Endothelial cell of umbilical vein (primary cell): ENCODE measurements around the gene IPO11. TPM values are rescaled to one million over a fixed set of nuclear protein-coding genes. Genes with fewer than 3 reads are reported as not detected.

ENCODE experiments used
- BruUV-seq: library from RNA; stranded (reverse); fragments of 400-500 nt; replicated peaks from 2 replicates; lab custom pipeline; 2021; lab: Mats Ljungman, UMichigan
- CTCF ChIA-PET: fragments of 300-600, 350-600 bp; sonication (Branson Sonifier 250); formaldehyde crosslinking; loops from one replicate; lab custom pipeline; 2021; ENCODE audit warnings: antibody characterized with exemption, inconsistent platforms; lab: Charles Lee
- POLR2A ChIA-PET: fragments of 300-600, 350-600 bp; sonication (Branson Sonifier 250); formaldehyde crosslinking; loops from one replicate; lab custom pipeline; 2021; ENCODE audit warnings: antibody characterized with exemption, inconsistent platforms; lab: Charles Lee
- DNase-seq: peaks from one replicate; pipeline ENCODE4 v3.0.0-alpha.2; 2011; ENCODE audit warnings: low read depth, low spot score
- FAIRE-seq: peaks from 2 replicates; lab custom pipeline; 2011; peaks lifted over from hg19 to GRCh38; lab: Jason Lieb, UNC
- H2AFZ ChIP-seq: 2 replicates; pipeline ENCODE4 v1.6.0; 2012; ENCODE audit warnings: low read depth, low read length, control low read depth, inconsistent platforms
- H3K27ac ChIP-seq: 2 replicates; pipeline ENCODE4 v1.5.1; 2011; ENCODE audit warnings: low read depth, mild to moderate bottlenecking, control low read depth, low read length, moderate library complexity; ENCODE audit not compliant: insufficient read depth
- H3K27me3 ChIP-seq, 2 experiments: 2 replicates each; pipeline versions ENCODE4 v1.6.0 to v1.6.1; 2011; ENCODE audit warnings: low read length in 2 of 2, mixed read lengths in 1 of 2; ENCODE audit not compliant: control insufficient read depth in 2 of 2, insufficient read depth in 2 of 2
- H3K36me3 ChIP-seq, 2 experiments: 2 replicates in 1 of 2; 3 replicates in 1 of 2; pipeline ENCODE4 v1.5.1; 2011; ENCODE audit warnings: low read length in 2 of 2, mild to moderate bottlenecking in 1 of 2, moderate library complexity in 1 of 2; ENCODE audit not compliant: control insufficient read depth in 2 of 2, insufficient read depth in 2 of 2; ENCODE audit errors: extremely low read depth in 1 of 2
- H3K4me1 ChIP-seq: 3 replicates; pipeline ENCODE4 v1.5.1; 2011; ENCODE audit warnings: mild to moderate bottlenecking, low read length; ENCODE audit not compliant: control insufficient read depth, insufficient read depth; ENCODE audit errors: extremely low read depth
- H3K4me2 ChIP-seq: 2 replicates; pipeline ENCODE4 v1.6.1; 2011; ENCODE audit warnings: low read length, control low read depth, mixed read lengths; ENCODE audit not compliant: insufficient read depth
- H3K4me3 ChIP-seq, 3 experiments: fragments of 200-600 bp in 1 of 3; sonication (generic), shearing (Covaris generic) in 1 of 3; replicated peaks in 1 of 3; 2 replicates each; pipeline ENCODE4 v1.5.1; 2011 to 2016; ENCODE audit warnings: control low read depth in 3 of 3, low read length in 3 of 3, mild to moderate bottlenecking in 2 of 3, inconsistent platforms in 1 of 3, low read depth in 1 of 3, moderate library complexity in 1 of 3; ENCODE audit not compliant: insufficient read depth in 1 of 3
- H3K79me2 ChIP-seq: 2 replicates; pipeline ENCODE4 v1.6.0; 2012; ENCODE audit warnings: low read length, inconsistent platforms; ENCODE audit not compliant: control insufficient read depth, insufficient read depth
- H3K9ac ChIP-seq: replicated peaks from 2 replicates; pipeline ENCODE3; 2011; ENCODE audit warnings: low read length, control low read depth; ENCODE audit not compliant: insufficient read depth; ENCODE audit errors: extremely low read depth
- H3K9me1 ChIP-seq: replicated peaks from 3 replicates; pipeline ENCODE4 v1.6.0; 2011; ENCODE audit warnings: mild to moderate bottlenecking, low read length; ENCODE audit not compliant: control insufficient read depth, insufficient read depth; ENCODE audit errors: extremely low read depth
- H3K9me3 ChIP-seq: replicated peaks from 2 replicates; pipeline ENCODE4 v1.5.1; 2012; ENCODE audit warnings: low read length, inconsistent platforms; ENCODE audit not compliant: control insufficient read depth, insufficient read depth
- H4K20me1 ChIP-seq: replicated peaks from 2 replicates; pipeline ENCODE3; 2011; ENCODE audit warnings: mild to moderate bottlenecking, low read length; ENCODE audit not compliant: control insufficient read depth, insufficient read depth; ENCODE audit errors: extremely low read depth
- EZH2 ChIP-seq: IDR thresholded peaks from 2 replicates; pipeline ENCODE4 v1.6.1; 2012; ENCODE audit warnings: borderline replicate concordance, low read depth, mild to moderate bottlenecking, moderate library complexity, low read length, inconsistent platforms; ENCODE audit not compliant: severe bottlenecking
- FOS ChIP-seq: IDR thresholded peaks from 2 replicates; pipeline ENCODE4 v1.6.1; 2011; ENCODE audit warnings: mild to moderate bottlenecking, low read length, moderate library complexity, borderline replicate concordance; ENCODE audit not compliant: insufficient read depth
- GATA2 ChIP-seq: IDR thresholded peaks from 2 replicates; pipeline ENCODE4 v1.7.0; 2011; ENCODE audit warnings: low read depth, mild to moderate bottlenecking, moderate library complexity, mixed read lengths, low read length; ENCODE audit not compliant: insufficient read length, insufficient read depth
- JUN ChIP-seq: IDR thresholded peaks from 2 replicates; pipeline ENCODE4 v1.6.1; 2011; ENCODE audit warnings: borderline replicate concordance, low read depth; ENCODE audit not compliant: insufficient read length, insufficient read depth
- MYC ChIP-seq: IDR thresholded peaks from one replicate; pipeline ENCODE4 v1.6.1; 2011; ENCODE audit warnings: mild to moderate bottlenecking, low read depth, low read length
- POLR2A ChIP-seq: IDR thresholded peaks from 2 replicates; pipeline ENCODE4 v1.6.1; 2012; ENCODE audit warnings: low read depth, mild to moderate bottlenecking, control low read depth, low read length
- POLR2AphosphoS5 ChIP-seq: IDR thresholded peaks from 2 replicates; pipeline ENCODE4 v1.6.1; 2012; ENCODE audit warnings: low read depth, mild to moderate bottlenecking, control low read depth, low read length, moderate library complexity; ENCODE audit not compliant: insufficient read depth
- dilution Hi-C: fragments of 300-500 bp; cut with MboI; formaldehyde crosslinking; loops from one replicate; pipeline ENCODE4 v1.15.0; 2019; ENCODE audit warnings: low sequenced_read_pairs; ENCODE audit not compliant: extremely low pct_ligation_motif_present
- intact Hi-C: fragments of 100-400 bp; cut with micrococcal nuclease; formaldehyde crosslinking; loops from one replicate; pipeline ENCODE4 v1.10.0; 2022
- polyA plus RNA-seq, 4 experiments: library from polyadenylated mRNA; depleted of rRNA in 3 of 4; stranded (reverse) in 3 of 4; unstranded in 1 of 4; fragments of >200 nt; gene quantifications; 2 replicates each; pipeline versions ENCODE4 v1.2.1 to v1.2.3, GENCODE V29; 2011 to 2012; ENCODE audit warnings: missing spikeins in 1 of 4
- total RNA-seq: library from RNA; stranded (reverse); gene quantifications from 2 replicates; pipeline ENCODE4 v1.2.3, GENCODE V29; 2021
- TF ChIP-seq, protein P1 (sequence below): IDR thresholded peaks from 2 replicates; pipeline ENCODE4 v1.6.1; 2011; ENCODE audit not compliant: insufficient read depth, insufficient read length
- TF ChIP-seq, protein P2 (sequence below), 2 donors: IDR thresholded peaks; 1 replicate in 1 of 2; 2 replicates in 1 of 2; pipeline ENCODE4 v1.5.1; 2011; ENCODE audit warnings: low read length in 2 of 2, mild to moderate bottlenecking in 2 of 2, moderate library complexity in 2 of 2, control low read depth in 1 of 2, inconsistent platforms in 1 of 2, low read depth in 1 of 2; ENCODE audit not compliant: insufficient read depth in 1 of 2; ENCODE audit errors: extremely low read depth in 1 of 2

The IPO11 gene
- total and polyA plus RNA-seq, 2 donors (not counting 3 experiments of a cell fraction or from before 2014, with no cell fraction given), result 38.5 to 80.9 TPM

DNA sequence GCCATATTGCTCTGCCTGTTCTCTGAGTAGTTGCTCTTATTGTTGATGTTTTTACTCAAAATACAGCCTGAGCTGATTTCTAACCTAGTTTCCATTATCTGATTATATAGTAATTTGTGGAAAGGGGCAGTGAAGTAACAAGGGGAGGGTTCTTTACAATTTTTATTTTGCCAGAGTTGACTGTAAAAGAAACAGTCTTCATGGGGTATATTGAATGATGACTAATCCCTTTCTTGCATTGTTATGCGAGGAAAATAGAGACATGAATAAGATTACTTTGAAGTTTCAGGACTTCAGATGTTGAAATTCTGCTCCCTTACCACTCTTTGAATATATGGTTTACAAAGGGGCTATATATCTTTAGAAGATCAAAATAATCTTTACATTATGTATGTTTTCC, 156.9 kb downstream of the IPO11 start:
- dilution Hi-C loops (no loop called here), intact Hi-C loops (no loop called here)
- DNase-seq, result peak; percentile 22
- Histone ChIP-seq H3K9me1 (no peaks in the 10 kb centered on the region), H3K4me2 (no peak overlapping the region), H3K27ac (no peak overlapping the region), H3K4me1 (peaks cover 4% of the 10 kb centered on the region), H3K9ac (no peak overlapping the region), H4K20me1 (no peaks in the 10 kb centered on the region), H3K36me3 (no peaks in the 10 kb centered on the region), H3K9me3 (no peaks in the 10 kb centered on the region), H3K4me3 (no peak overlapping the region), H3K79me2 (peaks cover 4% of the 10 kb centered on the region), H2AFZ (no peak overlapping the region), H3K27me3 (no peaks in the 10 kb centered on the region)
- TF ChIP-seq, protein P1, sequence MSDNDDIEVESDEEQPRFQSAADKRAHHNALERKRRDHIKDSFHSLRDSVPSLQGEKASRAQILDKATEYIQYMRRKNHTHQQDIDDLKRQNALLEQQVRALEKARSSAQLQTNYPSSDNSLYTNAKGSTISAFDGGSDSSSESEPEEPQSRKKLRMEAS, result no peak
- TF ChIP-seq GATA2 (no peak), MYC (no peak), POLR2A (no peak), POLR2AphosphoS5 (no peak), FOS (peak; percentile 16), JUN (peak; percentile 35), EZH2 (no peak)
- TF ChIP-seq, protein P2, sequence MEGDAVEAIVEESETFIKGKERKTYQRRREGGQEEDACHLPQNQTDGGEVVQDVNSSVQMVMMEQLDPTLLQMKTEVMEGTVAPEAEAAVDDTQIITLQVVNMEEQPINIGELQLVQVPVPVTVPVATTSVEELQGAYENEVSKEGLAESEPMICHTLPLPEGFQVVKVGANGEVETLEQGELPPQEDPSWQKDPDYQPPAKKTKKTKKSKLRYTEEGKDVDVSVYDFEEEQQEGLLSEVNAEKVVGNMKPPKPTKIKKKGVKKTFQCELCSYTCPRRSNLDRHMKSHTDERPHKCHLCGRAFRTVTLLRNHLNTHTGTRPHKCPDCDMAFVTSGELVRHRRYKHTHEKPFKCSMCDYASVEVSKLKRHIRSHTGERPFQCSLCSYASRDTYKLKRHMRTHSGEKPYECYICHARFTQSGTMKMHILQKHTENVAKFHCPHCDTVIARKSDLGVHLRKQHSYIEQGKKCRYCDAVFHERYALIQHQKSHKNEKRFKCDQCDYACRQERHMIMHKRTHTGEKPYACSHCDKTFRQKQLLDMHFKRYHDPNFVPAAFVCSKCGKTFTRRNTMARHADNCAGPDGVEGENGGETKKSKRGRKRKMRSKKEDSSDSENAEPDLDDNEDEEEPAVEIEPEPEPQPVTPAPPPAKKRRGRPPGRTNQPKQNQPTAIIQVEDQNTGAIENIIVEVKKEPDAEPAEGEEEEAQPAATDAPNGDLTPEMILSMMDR (IDR thresholded peaks at IDR 0.05; ENCODE audit: extremely low read depth in 1 of 2, insufficient read depth in 1 of 2, low read depth in 1 of 2, low read length in 2 of 2), result no peak
- BruUV-seq, result no TSS peak
- ChIA-PET CTCF (interaction anchor here (1.5 to 2.4 kb wide), 2 partner anchors 13 to 109 kb away, joined by 5 to 7 read pairs; no protein-coding TSS in a partner anchor), POLR2A (no interaction called here)
- FAIRE-seq, result no peak
